VCaP (cell line): ENCODE measurements around the gene STS.
"Not testable (repeated sequence)": the region's sequence is repeated elsewhere in the genome, so short reads cannot be mapped to it uniquely, and the experiment has no call there.

Source experiments
- H3K27ac ChIP-seq: fragments of 450-650 bp; 2 replicates; pipeline ENCODE4 v1.5.1; 2017
- CTCF ChIP-seq: fragments of 450-650 bp; conservative IDR thresholded peaks from 2 replicates; pipeline ENCODE4 v1.5.1; 2017; ENCODE audit warnings: mild to moderate bottlenecking, moderate library complexity

STS gene

GRCh38 chrX:7159149-7159861 lies 11.8 kb downstream of the STS start:
- H3K27ac ChIP-seq, result no peak overlapping the region
- TF ChIP-seq CTCF, result no peak

GRCh38 chrX:7163146-7163677 lies 15.7 kb downstream of the STS start:
- H3K27ac ChIP-seq, result no peak overlapping the region
- TF ChIP-seq CTCF, result no peak

- no peak for TF ChIP-seq CTCF
- H3K27ac ChIP-seq, result no peak overlapping the region
Measured at GRCh38 chrX:7164174-7164573, 16.7 kb downstream of the STS start.

GRCh38 chrX:7168371-7168770 lies 20.9 kb downstream of the STS start:
- no peak for TF ChIP-seq CTCF

GRCh38 chrX:7169627-7170026 lies 22.1 kb downstream of the STS start:
- no peak overlapping the region for H3K27ac ChIP-seq
- no peak for TF ChIP-seq CTCF

More at GRCh38 chrX:7168371-7168770, 20.9 kb downstream of the STS start:
- H3K27ac ChIP-seq, result no peak overlapping the region

- TF ChIP-seq CTCF, result 0 out of 2 replicates have a peak, but pooled peaks have one; percentile 14
- H3K27ac ChIP-seq, result no peak overlapping the region
Measured at GRCh38 chrX:7170898-7171297, 23.4 kb downstream of the STS start.

- not testable (repeated sequence) for H3K27ac ChIP-seq
Measured at GRCh38 chrX:7178859-7179258, 31.3 kb downstream of the STS start.

- TF ChIP-seq CTCF, result no peak
- no peak overlapping the region for H3K27ac ChIP-seq
Measured at GRCh38 chrX:7179446-7179845, 31.9 kb downstream of the STS start.
